GM21786 (cell line): Measurements from ENCODE around the gene CDH6.

Source experiments
- ATAC-seq: cut with Tn5 transposase; IDR thresholded peaks from one replicate; pipeline ENCODE4 v1.9.1; 2021; ENCODE audit not compliant: unreplicated experiment

The CDH6 gene

GRCh38 chr5:31244921-31245320, 51.4 kb downstream of the CDH6 start:
- ATAC-seq = no peak

- no peak for ATAC-seq
Measured at GRCh38 chr5:31247381-31247780, 53.9 kb downstream of the CDH6 start.

GRCh38 chr5:31250201-31250600, 56.7 kb downstream of the CDH6 start:
- ATAC-seq = no peak

GRCh38 chr5:31251032-31251431, 57.5 kb downstream of the CDH6 start:
- ATAC-seq = peak; percentile 48

GRCh38 chr5:31255041-31255440, 61.6 kb downstream of the CDH6 start:
- ATAC-seq = no peak

DNA sequence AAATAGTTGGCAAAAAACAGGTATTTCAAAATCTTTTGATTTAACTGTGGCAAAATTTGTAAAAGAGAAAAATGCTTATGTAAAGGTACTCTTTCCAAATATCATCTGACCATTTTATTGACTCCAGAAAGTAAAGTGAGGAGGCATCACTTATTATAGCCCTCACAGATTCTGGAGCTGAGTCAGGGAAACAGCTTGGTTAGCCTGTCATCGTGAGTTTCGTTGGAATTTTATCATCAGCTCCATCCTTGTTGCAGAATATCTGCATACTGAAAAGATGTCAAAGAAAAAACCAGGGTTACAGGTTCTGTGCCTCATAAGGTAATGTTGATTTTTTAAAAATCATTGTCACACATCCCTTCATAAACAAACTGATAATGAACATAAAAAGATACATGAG, 74.8 kb downstream of the CDH6 start:
- no peak for ATAC-seq

GRCh38 chr5:31268686-31269085, 75.2 kb downstream of the CDH6 start:
- no peak for ATAC-seq

GRCh38 chr5:31269259-31269658, 75.8 kb downstream of the CDH6 start:
- no peak for ATAC-seq

- no peak for ATAC-seq
Measured at GRCh38 chr5:31270396-31270795, 76.9 kb downstream of the CDH6 start.

DNA sequence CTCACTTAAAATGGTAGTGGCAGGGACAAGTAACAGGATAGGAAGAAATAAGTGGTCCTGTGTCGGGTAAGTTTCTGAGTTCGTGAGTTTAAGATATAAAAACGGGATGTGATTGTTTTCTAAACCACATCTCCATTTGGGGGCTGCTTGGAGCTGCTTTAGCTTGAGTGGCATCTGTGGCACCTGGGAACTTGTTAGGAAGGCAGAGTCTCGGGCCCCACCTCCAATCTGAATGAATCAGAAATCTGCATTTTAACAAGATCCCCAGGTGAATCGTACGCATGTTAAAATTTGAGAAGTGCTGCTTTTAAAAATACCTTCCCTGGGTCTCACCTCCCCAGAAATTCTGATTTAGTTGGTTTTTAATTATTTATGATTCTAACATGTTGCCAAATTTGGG, 78.1 kb downstream of the CDH6 start:
- no peak for ATAC-seq

DNA sequence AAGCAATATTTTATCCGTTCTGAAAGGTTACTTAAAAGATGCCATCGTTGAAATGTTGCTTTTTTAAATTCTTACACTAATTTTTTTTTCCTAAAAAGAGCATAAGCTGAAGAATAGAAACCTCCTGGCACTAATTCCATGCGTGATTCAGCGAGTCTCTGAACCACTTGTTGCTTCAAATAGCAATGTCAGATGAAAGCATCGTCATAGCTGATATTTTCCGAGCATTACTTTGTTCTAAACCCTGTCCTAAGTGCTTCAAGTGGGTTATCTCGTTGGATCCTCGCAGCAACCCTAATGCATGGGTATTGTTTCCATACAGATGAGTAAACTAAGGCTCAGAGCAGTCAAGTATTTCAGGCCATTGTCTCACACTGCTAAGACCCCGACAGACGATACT, 79.7 kb downstream of the CDH6 start:
- no peak for ATAC-seq

- ATAC-seq = peak; percentile 82
Measured at GRCh38 chr5:31273631-31274378, 80.3 kb downstream of the CDH6 start.

- ATAC-seq = no peak
Measured at GRCh38 chr5:31280210-31280609, 86.7 kb downstream of the CDH6 start.

GRCh38 chr5:31283326-31283725, 89.8 kb downstream of the CDH6 start:
- ATAC-seq = no peak

DNA sequence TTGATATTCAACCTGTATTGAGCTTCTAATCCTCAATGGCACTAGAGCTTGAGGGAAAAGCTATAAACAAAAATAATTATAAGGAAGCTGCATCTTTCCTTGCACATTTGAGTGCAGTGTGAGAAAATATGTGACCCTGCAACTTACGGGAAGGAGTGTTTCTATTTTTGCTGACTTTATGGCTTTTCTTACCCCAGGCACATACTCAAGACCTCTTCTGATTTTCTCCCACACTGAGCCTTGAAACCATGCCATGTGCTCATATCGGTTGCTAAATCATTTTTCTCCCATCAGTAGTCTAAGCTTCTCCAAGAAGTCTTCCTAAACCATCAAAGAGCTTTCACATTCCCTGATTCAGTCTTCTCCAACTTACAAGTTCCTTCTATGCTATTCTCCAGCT, 91.5 kb downstream of the CDH6 start:
- ATAC-seq = no peak

DNA sequence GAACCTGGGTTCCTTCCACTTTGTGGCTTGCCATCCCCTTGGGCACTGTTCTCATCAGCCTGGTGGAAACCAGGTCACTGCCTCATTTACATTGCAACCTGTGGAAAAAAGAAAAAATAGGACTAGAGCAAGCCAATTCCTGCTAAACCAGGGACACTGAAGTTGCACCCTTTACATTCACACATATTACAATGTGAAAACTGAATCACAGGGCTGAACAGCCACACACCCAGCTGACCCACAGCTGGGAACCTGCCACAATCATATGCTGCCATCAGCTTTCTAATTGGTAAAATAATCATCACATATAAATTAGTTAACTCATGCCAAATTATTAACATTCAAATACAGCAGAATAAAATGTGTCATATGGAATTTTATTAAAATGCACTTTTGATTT, 94.5 kb downstream of the CDH6 start:
- ATAC-seq = no peak

GRCh38 chr5:31289429-31289828, 95.9 kb downstream of the CDH6 start:
- ATAC-seq = no peak

DNA sequence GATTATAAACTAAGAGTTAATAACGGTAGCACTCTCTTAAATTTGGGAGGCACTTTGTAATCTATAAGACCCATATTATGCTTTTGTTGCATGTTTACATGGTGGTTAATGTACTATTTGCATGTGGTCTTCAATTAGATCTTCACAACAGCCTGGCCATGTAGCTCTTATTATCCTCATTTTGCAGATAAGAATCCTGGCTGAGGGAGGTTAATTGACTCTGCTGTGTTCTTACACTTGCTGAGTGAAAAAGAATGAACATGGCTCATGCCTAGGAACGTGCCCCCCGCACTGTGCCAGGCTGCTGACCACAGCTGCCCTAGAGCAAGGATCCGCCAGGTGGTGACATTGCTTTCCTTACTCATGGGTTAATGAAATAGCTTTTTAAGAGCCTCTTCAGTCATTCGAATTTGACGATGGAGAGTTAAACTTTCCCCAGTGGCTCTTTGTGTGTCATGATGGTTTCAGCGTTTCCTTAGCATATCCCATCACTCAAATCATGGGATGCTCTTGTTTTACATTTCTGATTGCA, 97.9 kb downstream of the CDH6 start:
- ATAC-seq = no peak

DNA sequence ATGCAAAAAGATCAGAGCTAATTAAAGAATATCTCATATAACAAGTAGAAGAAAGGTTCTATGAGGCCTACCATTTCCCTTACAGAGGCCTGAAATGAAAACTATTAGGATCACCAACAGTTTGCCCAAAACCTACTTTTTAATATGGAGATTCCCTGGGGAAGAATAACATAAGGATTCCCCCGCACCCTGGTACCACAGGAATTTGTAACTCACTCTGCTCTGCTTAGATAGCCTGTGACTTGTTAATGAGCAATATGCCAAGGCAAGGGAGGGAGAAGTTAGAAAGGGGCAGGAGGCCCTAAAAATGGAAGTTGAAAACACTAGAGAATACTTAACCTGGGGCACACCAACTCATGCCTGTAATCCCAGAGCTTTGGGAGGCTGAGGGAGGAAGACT, 107.0 kb downstream of the CDH6 start:
- ATAC-seq = no peak

- no peak for ATAC-seq
Measured at GRCh38 chr5:31301833-31302232, 108.3 kb downstream of the CDH6 start.

DNA sequence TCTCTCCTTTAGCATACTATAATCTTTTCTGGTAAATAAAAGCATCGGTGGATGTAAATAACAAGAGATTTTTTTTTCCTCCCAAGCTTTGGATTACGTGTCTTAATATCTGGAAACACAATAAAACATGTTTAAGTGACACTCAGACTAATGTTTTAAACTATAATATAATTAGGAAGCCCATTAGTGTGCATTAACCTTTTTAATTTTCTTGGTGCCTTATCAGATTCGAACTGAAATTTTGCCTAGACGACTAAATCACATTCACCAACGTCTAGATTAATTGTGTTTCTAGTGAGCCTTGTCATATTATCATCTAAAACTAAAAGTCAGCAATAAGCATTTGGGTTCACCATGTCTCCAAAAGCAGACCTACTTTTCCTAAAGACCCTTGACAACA, 110.2 kb downstream of the CDH6 start:
- no peak for ATAC-seq

DNA sequence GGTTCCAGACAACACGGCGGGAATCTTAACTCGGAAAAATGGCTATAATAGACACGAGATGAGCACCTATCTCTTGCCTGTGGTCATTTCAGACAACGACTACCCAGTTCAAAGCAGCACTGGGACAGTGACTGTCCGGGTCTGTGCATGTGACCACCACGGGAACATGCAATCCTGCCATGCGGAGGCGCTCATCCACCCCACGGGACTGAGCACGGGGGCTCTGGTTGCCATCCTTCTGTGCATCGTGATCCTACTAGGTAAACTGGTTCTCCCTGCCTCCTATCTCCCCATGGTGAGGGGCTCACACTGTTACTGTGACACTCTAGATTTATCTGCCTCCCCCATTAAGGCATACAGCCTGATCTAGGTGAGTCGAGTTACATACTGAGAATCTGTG, 124.2 kb downstream of the CDH6 start:
- no peak for ATAC-seq

GRCh38 chr5:31319335-31319734, 125.8 kb downstream of the CDH6 start:
- no peak for ATAC-seq
